ENCODE measurements around the gene IL27RA.

GRCh38 chr19:13995878-13996765 is 35.4 kb upstream of the IL27RA start:
- TF ChIP-seq REST (IDR thresholded peaks at IDR 0.05; ENCODE audit: borderline replicate concordance): no peak
- TF ChIP-seq POLR2AphosphoS5 (IDR thresholded peaks at IDR 0.05): no peak
- no peak for TF ChIP-seq EZH2 (IDR thresholded peaks at IDR 0.05; ENCODE audit: borderline replicate concordance, insufficient read depth, low read length, poor library complexity, severe bottlenecking)
- TF ChIP-seq CTCF (IDR thresholded peaks at IDR 0.05; ENCODE audit: poor library complexity, severe bottlenecking): no peak
- no peak for TF ChIP-seq TAF1 (IDR thresholded peaks at IDR 0.05; ENCODE audit: low read depth)
- no peak for TF ChIP-seq MXI1 (conservative IDR thresholded peaks at IDR 0.05; ENCODE audit: poor library complexity, severe bottlenecking)
- TF ChIP-seq EP300 (conservative IDR thresholded peaks at IDR 0.05; ENCODE audit: poor library complexity, severe bottlenecking): no peak
- TF ChIP-seq SMC3 (conservative IDR thresholded peaks at IDR 0.05; ENCODE audit: poor library complexity): no peak
- no peak for TF ChIP-seq RAD21 (conservative IDR thresholded peaks at IDR 0.05)
